ENCODE results near the gene BCORL1. TPM values are rescaled to one million over a fixed set of nuclear protein-coding genes. Genes with fewer than 3 reads are reported as not detected.

BCORL1 gene
- total RNA-seq, 1 experiment from 2014 or later: 13.3 TPM

GRCh38 chrX:130009658-130010223 lies 27.3 kb downstream of the BCORL1 start:
- TF ChIP-seq CTCF (conservative IDR thresholded peaks at IDR 0.05; ENCODE audit: low read depth, low read length) (no peak), EZH2 (IDR thresholded peaks at IDR 0.05; ENCODE audit: borderline replicate concordance, low read depth, low read length, poor library complexity, severe bottlenecking) (no peak)
- POLR2A ChIA-PET (ENCODE audit: low non-redundant PET): no interaction called here
- H3K27me3 ChIP-seq (replicated peaks; ENCODE audit: insufficient read depth, low read depth, low read length, poor library complexity): no peaks in the 10 kb centered on the region
- H3K9me3 ChIP-seq (ENCODE audit: low read depth, low read length, poor library complexity, severe bottlenecking): no peaks in the 10 kb centered on the region
- no peak overlapping the region for H3K4me3 ChIP-seq (ENCODE audit: low read depth, low read length, poor library complexity, severe bottlenecking)
- intact Hi-C loops (cut with micrococcal nuclease; ENCODE audit: unreplicated experiment): no loop called here
- peaks cover 2% of the 10 kb centered on the region for H3K36me3 ChIP-seq (ENCODE audit: insufficient read depth, low read length, poor library complexity, severe bottlenecking)
- no peaks in the 10 kb centered on the region for H3K4me1 ChIP-seq (ENCODE audit: insufficient read depth, low read length, poor library complexity, severe bottlenecking)
- CTCF ChIA-PET: no interaction called here
- no peak overlapping the region for H3K27ac ChIP-seq (ENCODE audit: low read depth, low read length, poor library complexity, severe bottlenecking)
- BruUV-seq (replicated peaks): no TSS peak
- no peak for DNase-seq (ENCODE audit: low spot score)

- DNase-seq (ENCODE audit: low spot score): no peak
- CTCF ChIA-PET: no interaction called here
- POLR2A ChIA-PET (ENCODE audit: low non-redundant PET): interaction anchor here (0.5 kb wide), 1 partner anchor 12 kb away, joined by 4 read pairs; no protein-coding TSS in a partner anchor
- no TSS peak for BruUV-seq (replicated peaks)
- Histone ChIP-seq H3K36me3 (ENCODE audit: insufficient read depth, low read length, poor library complexity, severe bottlenecking) (peaks cover 8% of the 10 kb centered on the region), H3K27me3 (replicated peaks; ENCODE audit: insufficient read depth, low read depth, low read length, poor library complexity) (no peaks in the 10 kb centered on the region), H3K4me1 (ENCODE audit: insufficient read depth, low read length, poor library complexity, severe bottlenecking) (no peaks in the 10 kb centered on the region), H3K27ac (ENCODE audit: low read depth, low read length, poor library complexity, severe bottlenecking) (no peak overlapping the region), H3K9me3 (ENCODE audit: low read depth, low read length, poor library complexity, severe bottlenecking) (no peaks in the 10 kb centered on the region), H3K4me3 (ENCODE audit: low read depth, low read length, poor library complexity, severe bottlenecking) (no peak overlapping the region)
- no peak for TF ChIP-seq EZH2 (IDR thresholded peaks at IDR 0.05; ENCODE audit: borderline replicate concordance, low read depth, low read length, poor library complexity, severe bottlenecking)
- TF ChIP-seq CTCF (conservative IDR thresholded peaks at IDR 0.05; ENCODE audit: low read depth, low read length): no peak
- intact Hi-C loops (cut with micrococcal nuclease; ENCODE audit: unreplicated experiment): no loop called here
These were observed 30.2 kb downstream of the BCORL1 start for GRCh38 chrX:130012683-130013082.

GRCh38 chrX:130013661-130014060 lies 31.2 kb downstream of the BCORL1 start:
- intact Hi-C loops (cut with micrococcal nuclease; ENCODE audit: unreplicated experiment): no loop called here
- peaks cover 8% of the 10 kb centered on the region for H3K36me3 ChIP-seq (ENCODE audit: insufficient read depth, low read length, poor library complexity, severe bottlenecking)
- H3K4me1 ChIP-seq (ENCODE audit: insufficient read depth, low read length, poor library complexity, severe bottlenecking): no peaks in the 10 kb centered on the region
- POLR2A ChIA-PET (ENCODE audit: low non-redundant PET): no interaction called here
- no peaks in the 10 kb centered on the region for H3K27me3 ChIP-seq (replicated peaks; ENCODE audit: insufficient read depth, low read depth, low read length, poor library complexity)
- BruUV-seq (replicated peaks): no TSS peak
- no peak overlapping the region for H3K27ac ChIP-seq (ENCODE audit: low read depth, low read length, poor library complexity, severe bottlenecking)
- TF ChIP-seq CTCF (conservative IDR thresholded peaks at IDR 0.05; ENCODE audit: low read depth, low read length) (no peak), EZH2 (IDR thresholded peaks at IDR 0.05; ENCODE audit: borderline replicate concordance, low read depth, low read length, poor library complexity, severe bottlenecking) (no peak)
- CTCF ChIA-PET: no interaction called here
- H3K4me3 ChIP-seq (ENCODE audit: low read depth, low read length, poor library complexity, severe bottlenecking): no peak overlapping the region
- DNase-seq (ENCODE audit: low spot score): no peak
- no peaks in the 10 kb centered on the region for H3K9me3 ChIP-seq (ENCODE audit: low read depth, low read length, poor library complexity, severe bottlenecking)
